DMS53 treated with DMSO at 0.1 percent for 48 hours (cell line): Measurements from ENCODE around the gene OTUB1.

Experiments
- DNase-seq: peaks from one replicate; lab custom pipeline; 2025; ENCODE audit not compliant: unreplicated experiment; lab: John Stamatoyannopoulos, UW

OTUB1 gene

GRCh38 chr11:63974259-63975143 is 11.7 kb upstream of the OTUB1 start, which contains the start of gene COX8A:
COX8A (plus strand) TSS chr11:63974620; CDS start chr11:63974681, 61 bp downstream.
- peak; percentile 99 for DNase-seq

GRCh38 chr11:63978551-63979239 is 7.5 kb upstream of the OTUB1 start:
- DNase-seq, result no peak

DNA sequence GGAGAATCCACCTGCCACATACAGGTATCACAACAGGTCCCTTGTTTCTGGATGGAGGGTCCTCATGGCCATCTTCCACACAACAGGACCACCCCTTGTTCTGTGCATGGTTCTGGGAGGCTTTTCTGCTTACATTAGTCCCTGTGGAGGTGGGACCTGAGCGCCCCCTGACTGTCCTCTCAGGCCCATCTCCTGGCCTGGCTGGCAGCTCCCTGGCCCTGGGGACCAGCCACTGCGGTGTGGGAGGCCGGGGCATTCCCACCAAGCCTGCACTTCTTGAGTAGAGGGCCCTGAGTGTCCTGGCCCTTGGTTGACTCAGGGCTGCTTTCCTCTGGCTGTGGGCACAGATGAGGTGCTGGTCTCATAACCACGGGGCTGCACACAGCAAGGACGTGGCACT is 6.8 kb upstream of the OTUB1 start:
- no peak for DNase-seq

DNA sequence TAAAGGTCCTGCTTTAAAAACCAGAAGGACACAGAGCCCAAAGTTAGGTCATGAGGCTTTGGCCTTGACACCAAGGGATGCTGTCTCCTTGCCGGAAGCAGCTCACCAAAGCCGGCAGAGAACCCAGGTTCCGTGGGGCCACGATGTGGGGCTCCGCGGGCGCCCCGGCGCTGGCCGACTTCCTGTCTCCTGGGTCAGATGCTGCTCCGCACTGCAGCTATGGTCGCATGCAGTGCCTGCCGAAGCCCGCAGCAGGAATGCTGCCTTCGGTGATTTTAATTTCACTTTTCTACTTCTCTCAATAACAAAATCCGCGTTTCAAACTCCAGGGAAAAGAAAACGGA is 454 bp upstream of the OTUB1 start:
- no peak for DNase-seq

GRCh38 chr11:63986932-63987513 is 785 bp downstream of the OTUB1 start:
- DNase-seq, result no peak

DNA sequence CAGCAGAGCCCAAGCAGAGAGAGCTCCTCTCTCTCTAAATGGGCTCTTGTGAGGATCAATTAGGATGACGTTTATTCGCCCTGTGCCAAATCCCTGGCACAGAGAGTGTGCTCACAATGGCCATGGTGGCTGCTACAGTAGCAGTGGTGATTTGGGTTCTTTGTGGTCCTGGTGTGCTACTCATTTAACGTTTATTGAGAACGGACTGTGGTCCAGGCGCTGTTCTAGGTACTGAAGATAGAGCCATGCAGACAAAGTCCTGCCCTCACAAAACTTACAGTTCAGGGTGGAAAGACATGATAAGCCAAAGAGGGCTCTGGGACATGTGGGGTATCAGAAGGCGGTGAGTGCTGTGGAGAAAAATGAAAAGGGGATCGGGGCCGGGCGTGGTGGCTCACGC is 5.3 kb downstream of the OTUB1 start:
- DNase-seq, result no peak

- no peak for DNase-seq
Measured at GRCh38 chr11:63993100-63993499, 6.9 kb downstream of the OTUB1 start.

- DNase-seq, result no peak
Measured at GRCh38 chr11:63993993-63994392, 7.8 kb downstream of the OTUB1 start.

DNA sequence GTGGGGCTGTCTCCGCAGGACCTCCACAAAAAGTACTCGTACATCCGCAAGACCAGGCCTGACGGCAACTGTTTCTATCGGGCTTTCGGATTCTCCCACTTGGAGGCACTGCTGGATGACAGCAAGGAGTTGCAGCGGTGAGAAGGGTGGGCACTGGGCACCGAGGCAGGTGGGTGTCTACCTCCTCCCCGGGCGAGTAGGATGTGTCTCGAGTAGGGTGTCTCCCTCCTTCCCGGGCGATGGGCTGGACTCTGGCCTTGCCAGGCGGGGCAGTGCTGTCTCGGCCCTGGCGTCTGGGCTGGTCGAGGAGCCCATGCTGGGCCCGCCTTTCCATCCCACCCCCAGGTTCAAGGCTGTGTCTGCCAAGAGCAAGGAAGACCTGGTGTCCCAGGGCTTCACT is 10.3 kb downstream of the OTUB1 start:
- no peak for DNase-seq

GRCh38 chr11:63997104-63997700 is 11.0 kb downstream of the OTUB1 start:
- DNase-seq, result no peak

DNA sequence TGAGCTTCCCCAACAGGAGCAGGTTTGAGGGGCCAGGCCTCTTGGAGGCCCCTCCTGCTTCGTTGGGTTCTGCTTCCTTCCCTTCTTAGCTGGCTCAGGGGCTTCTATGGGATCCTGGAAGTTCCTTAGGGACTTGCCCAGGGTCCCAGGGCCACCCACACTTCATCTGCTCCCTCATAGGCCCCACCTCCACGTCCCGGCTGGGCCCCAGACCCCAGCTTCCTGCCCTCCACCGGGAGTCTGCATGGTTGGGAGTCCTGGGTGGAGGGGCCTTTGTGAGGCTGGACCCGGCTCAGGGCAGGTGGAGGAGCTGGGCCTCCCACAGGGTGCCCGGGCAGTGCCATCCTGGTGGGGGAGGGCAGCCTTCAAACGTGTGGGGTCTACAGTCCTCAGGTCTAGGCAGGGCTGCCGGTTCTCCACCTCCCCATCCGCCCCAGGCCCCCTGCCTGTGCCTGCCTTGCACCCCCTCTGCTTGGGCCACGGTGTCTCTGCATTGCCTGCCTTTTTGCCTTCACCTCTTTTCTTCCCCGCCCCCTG is 11.6 kb downstream of the OTUB1 start:
- no peak for DNase-seq

DNA sequence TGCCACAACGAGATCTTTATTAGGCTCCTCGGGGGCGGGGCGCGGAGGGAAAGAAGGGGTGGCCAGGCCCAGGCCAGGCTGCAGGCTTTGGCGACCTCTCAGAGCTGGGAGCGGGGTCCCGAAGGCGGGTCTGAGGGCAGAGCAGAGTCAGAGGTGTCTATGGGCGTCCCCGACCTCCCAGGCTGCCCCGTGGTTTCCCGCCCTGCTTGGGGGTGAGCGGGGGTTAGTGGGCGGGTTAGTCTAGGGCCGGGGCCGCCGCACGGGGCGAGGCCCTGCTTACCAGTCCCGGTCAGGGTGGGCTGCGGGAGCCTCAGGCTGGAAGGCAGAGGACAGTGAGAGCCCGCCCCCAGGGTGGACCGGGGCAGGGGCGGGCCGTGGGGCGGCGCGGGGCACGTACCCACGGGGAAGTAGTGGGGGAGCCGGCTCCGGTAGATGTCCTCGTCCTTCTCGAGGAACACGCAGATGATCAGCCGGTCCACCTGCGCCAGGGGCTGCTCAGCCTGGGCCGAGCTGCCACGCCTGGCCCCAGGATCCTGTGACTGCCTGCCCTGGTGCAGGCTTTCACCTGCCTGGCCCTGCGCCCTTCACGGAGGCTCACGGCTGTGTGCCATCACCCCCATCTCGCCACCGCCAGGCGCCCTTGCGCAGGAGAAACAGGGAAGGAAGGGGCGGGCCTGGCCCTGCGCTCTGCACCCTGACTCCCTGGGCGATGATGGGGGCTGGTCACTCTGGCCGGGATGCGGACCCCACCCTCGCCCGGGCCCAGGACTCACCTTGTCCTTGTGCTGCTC is 12.5 kb downstream of the OTUB1 start:
- no peak for DNase-seq

GRCh38 chr11:63999349-64000025 is 13.2 kb downstream of the OTUB1 start:
- DNase-seq, result no peak

GRCh38 chr11:64000026-64000739 is 13.9 kb downstream of the OTUB1 start:
- DNase-seq, result no peak

- DNase-seq, result no peak
Measured at GRCh38 chr11:64000740-64001483, 14.7 kb downstream of the OTUB1 start.

DNA sequence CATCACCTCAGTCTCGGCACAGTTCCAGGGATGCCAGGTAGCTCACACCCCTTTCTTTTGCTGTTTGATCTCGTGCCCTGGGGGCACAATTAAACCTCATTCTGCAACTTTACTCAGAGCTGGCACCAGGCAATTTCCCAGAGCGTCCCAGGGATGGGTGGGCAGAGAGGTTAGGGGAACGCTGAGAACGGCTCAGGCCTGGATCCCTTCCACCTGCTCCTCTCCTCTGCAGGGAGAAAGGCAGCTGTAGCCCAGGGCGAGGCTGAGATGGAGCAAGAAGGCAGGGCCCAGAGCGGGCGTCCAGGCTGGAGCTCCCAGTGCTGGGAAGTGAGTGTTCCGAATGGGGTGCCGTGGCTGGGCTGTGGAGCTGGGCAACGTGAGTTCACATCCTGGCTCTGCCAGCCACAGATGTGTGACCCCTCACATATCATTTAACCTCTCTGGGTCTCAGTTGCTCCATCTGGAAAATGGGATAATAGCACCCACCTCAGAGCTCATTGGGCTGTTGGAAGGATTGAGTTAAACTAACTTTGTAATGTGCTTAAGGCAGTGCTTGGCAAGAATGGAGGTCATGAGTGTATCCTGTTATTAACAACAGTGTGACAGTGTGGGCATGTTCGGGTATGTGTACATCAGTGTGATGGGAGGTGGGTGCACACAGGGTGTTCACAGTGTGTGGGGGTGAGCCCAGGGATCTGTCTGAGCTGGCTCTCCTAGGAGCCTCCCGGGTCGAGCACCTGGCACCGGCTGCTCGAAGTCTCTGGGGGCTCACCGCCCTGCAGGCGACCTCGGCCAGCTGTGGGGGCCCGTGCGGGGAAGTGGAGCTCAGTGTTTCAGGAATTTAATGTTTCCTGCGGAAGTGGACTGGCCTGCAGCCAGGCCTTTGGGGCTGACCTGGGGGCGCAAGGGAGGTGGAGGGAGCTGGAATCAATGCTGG is 15.5 kb downstream of the OTUB1 start:
- DNase-seq, result no peak

GRCh38 chr11:64003807-64004589 is 17.8 kb downstream of the OTUB1 start:
- no peak for DNase-seq
